CD14-positive monocyte (primary cell): ENCODE measurements around the gene SEMA3G. TPM values are rescaled to one million over a fixed set of nuclear protein-coding genes. Genes with fewer than 3 reads are reported as not detected.

Experiments
- DNase-seq, 3 donors: peaks; one replicate each; pipeline ENCODE4 v3.0.0-alpha.2; 2011 to 2022
- H2AFZ ChIP-seq: 2 replicates; pipeline ENCODE4 v1.6.0; 2012; ENCODE audit warnings: mild to moderate bottlenecking, low read depth, low read length, inconsistent platforms; ENCODE audit not compliant: insufficient read depth, poor library complexity, severe bottlenecking
- H3K27ac ChIP-seq, 2 donors: 1 replicate in 1 of 2; 2 replicates in 1 of 2; pipeline ENCODE4 v1.5.1; 2012 to 2013; ENCODE audit warnings: low read length in 2 of 2, control low read depth in 1 of 2, inconsistent platforms in 1 of 2, low read depth in 1 of 2, mild to moderate bottlenecking in 1 of 2
- H3K27me3 ChIP-seq, 2 donors: one replicate each; pipeline versions ENCODE4 v1.6.0 to v1.6.1; 2011 to 2013; ENCODE audit warnings: low read length in 2 of 2; ENCODE audit not compliant: control insufficient read depth in 2 of 2, insufficient read depth in 2 of 2
- H3K36me3 ChIP-seq, 2 donors: replicated peaks in 1 of 2; 1 replicate in 1 of 2; 2 replicates in 1 of 2; pipeline versions ENCODE4 v1.5.1 to v1.6.1; 2012 to 2013; ENCODE audit warnings: low read length in 2 of 2, control low read depth in 1 of 2, inconsistent platforms in 1 of 2, mild to moderate bottlenecking in 1 of 2; ENCODE audit not compliant: insufficient read depth in 2 of 2, control insufficient read depth in 1 of 2
- H3K4me1 ChIP-seq, 2 donors: 1 replicate in 1 of 2; 2 replicates in 1 of 2; pipeline versions ENCODE4 v1.5.1 to v1.6.1; 2012 to 2013; ENCODE audit warnings: low read length in 2 of 2, control low read depth in 1 of 2, inconsistent platforms in 1 of 2, mild to moderate bottlenecking in 1 of 2, moderate library complexity in 1 of 2; ENCODE audit not compliant: insufficient read depth in 2 of 2, control insufficient read depth in 1 of 2
- H3K4me2 ChIP-seq: replicated peaks from 2 replicates; pipeline ENCODE3; 2012; ENCODE audit warnings: low read length, moderate library complexity, mild to moderate bottlenecking; ENCODE audit not compliant: poor library complexity, severe bottlenecking; ENCODE audit errors: extremely low read depth
- H3K4me3 ChIP-seq, 3 experiments: fragments of 200-600 bp in 1 of 3; sonication (generic) in 1 of 3; replicated peaks in 1 of 3; 1 replicate in 2 of 3; 2 replicates in 1 of 3; pipeline ENCODE4 v1.5.1; 2011 to 2013; ENCODE audit warnings: low read length in 3 of 3, mild to moderate bottlenecking in 3 of 3, control low read depth in 2 of 3, low read depth in 2 of 3, inconsistent platforms in 1 of 3, moderate library complexity in 1 of 3
- H3K79me2 ChIP-seq: 2 replicates; pipeline ENCODE4 v1.6.0; 2012; ENCODE audit warnings: mild to moderate bottlenecking, control low read depth, inconsistent platforms, low read length, moderate library complexity; ENCODE audit not compliant: insufficient read depth
- H3K9ac ChIP-seq: 2 replicates; pipeline ENCODE4 v1.6.0; 2017; ENCODE audit warnings: low read length, mild to moderate bottlenecking; ENCODE audit not compliant: insufficient read depth, poor library complexity, severe bottlenecking
- H3K9me3 ChIP-seq, 2 donors: replicated peaks in 1 of 2; 1 replicate in 1 of 2; 2 replicates in 1 of 2; pipeline versions ENCODE4 v1.5.1 to v1.6.1; 2012 to 2013; ENCODE audit warnings: low read length in 2 of 2, control low read depth in 1 of 2; ENCODE audit not compliant: control insufficient read depth in 1 of 2, insufficient read depth in 1 of 2
- H4K20me1 ChIP-seq: 2 replicates; pipeline ENCODE4 v1.6.0; 2012; ENCODE audit warnings: mild to moderate bottlenecking, low read length, control low read depth, moderate library complexity; ENCODE audit not compliant: insufficient read depth
- H3K27ac Mint-ChIP-seq, 7 donors: one replicate each; pipeline ENCODE4 v1.8.0; 2020; ENCODE audit warnings: mild to moderate bottlenecking in 7 of 7, mixed read lengths in 7 of 7, moderate library complexity in 6 of 7, inconsistent platforms in 2 of 7
- H3K27me3 Mint-ChIP-seq, 3 donors: one replicate each; pipeline ENCODE4 v1.8.0; 2021 to 2022; ENCODE audit warnings: low read depth in 3 of 3, mild to moderate bottlenecking in 3 of 3, mixed read lengths in 3 of 3, moderate library complexity in 3 of 3, inconsistent platforms in 1 of 3
- H3K36me3 Mint-ChIP-seq, 2 donors: one replicate each; pipeline ENCODE4 v1.8.0; 2020; ENCODE audit warnings: mixed read lengths in 2 of 2, inconsistent platforms in 1 of 2, mild to moderate bottlenecking in 1 of 2
- H3K4me1 Mint-ChIP-seq: one replicate; pipeline ENCODE4 v1.8.0; 2020; ENCODE audit warnings: mild to moderate bottlenecking, mixed read lengths
- H3K4me3 Mint-ChIP-seq, 2 donors: one replicate each; pipeline ENCODE4 v1.8.0; 2020; ENCODE audit warnings: mild to moderate bottlenecking in 2 of 2, mixed read lengths in 2 of 2, moderate library complexity in 1 of 2
- H3K9me3 Mint-ChIP-seq, 7 donors: one replicate each; pipeline ENCODE4 v1.8.0; 2020 to 2022; ENCODE audit warnings: mixed read lengths in 7 of 7, mild to moderate bottlenecking in 6 of 7, moderate library complexity in 6 of 7, inconsistent platforms in 2 of 7
- CTCF ChIP-seq: fragments of 200-600 bp; IDR thresholded peaks from one replicate; pipeline ENCODE4 v1.8.0; 2022; ENCODE audit warnings: antibody characterized with exemption, mild to moderate bottlenecking
- WGBS: methylation state at CpG from one replicate; pipeline ENCODE4 v1.1.5; 2013; ENCODE audit warnings: missing lambda C conversion rate; ENCODE audit not compliant: insufficient coverage; 5-methylcytosine and 5-hydroxymethylcytosine counted together
- intact Hi-C, 2 donors: fragments of 100-400 bp; cut with micrococcal nuclease; formaldehyde crosslinking; loops; one replicate each; pipeline versions ENCODE4 v1.15.0 to v1.15.1; 2023
- polyA plus RNA-seq, 3 donors: library from polyadenylated mRNA; depleted of rRNA in 1 of 3; unstranded in 2 of 3; stranded (reverse) in 1 of 3; fragments of 300-500 nt in 2 of 3; fragments of >200 nt in 1 of 3; fragmentation: Illumina TruSeq in 2 of 3; gene quantifications; 1 replicate in 2 of 3; 2 replicates in 1 of 3; pipeline ENCODE4 v1.2.3, GENCODE V29; 2012 to 2021

Gene SEMA3G
- polyA plus RNA-seq, 3 donors = 0.03 TPM; not detected in 2

GRCh38 chr3:52447512-52448355 lies 2.8 kb upstream of the SEMA3G start:
- H4K20me1 ChIP-seq = no peaks in the 10 kb centered on the region

More at GRCh38 chr3:52447512-52448355, 2.8 kb upstream of the SEMA3G start:
- no peak overlapping the region for H3K4me2 ChIP-seq
- Mint-ChIP-seq H3K27me3 (peaks cover 2 to 9% (median 7%) of the 10 kb centered on the region in 3 donors), H3K36me3 (no peaks in the 10 kb centered on the region), H3K4me1 (peaks cover 6% of the 10 kb centered on the region), H3K9me3 (peaks cover 0 to 9% (median 3%) of the 10 kb centered on the region in 7 donors), H3K4me3 (no peak overlapping the region), H3K27ac (peak overlapping the region in 2 of 7 donors; percentile 51 to 54)
- H3K4me3 ChIP-seq = no peak overlapping the region
- no peaks in the 10 kb centered on the region for H3K27me3 ChIP-seq
- intact Hi-C loops = loop anchor here in 1 of 2 donors (1.0 kb wide), 1 partner anchor 19 kb away; no protein-coding TSS in a partner anchor
- no peak for DNase-seq
- H3K4me1 ChIP-seq = peaks cover 5 to 11% of the 10 kb centered on the region in 2 donors
- H3K9ac ChIP-seq = no peak overlapping the region
- H2AFZ ChIP-seq = no peak overlapping the region
- H3K27ac ChIP-seq = no peak overlapping the region
- H3K79me2 ChIP-seq = no peaks in the 10 kb centered on the region
- no peaks in the 10 kb centered on the region for H3K36me3 ChIP-seq
- TF ChIP-seq CTCF = no peak
- WGBS = 84% methylated on average over 10 of the region's 12 CpGs
- H3K9me3 ChIP-seq = no peaks in the 10 kb centered on the region
